NCI-H446 treated with DMSO at 0.1 percent for 48 hours (cell line): ENCODE measurements around the gene DOHH.

Experiments used
- DNase-seq: peaks from one replicate; lab custom pipeline; 2025; lab: John Stamatoyannopoulos, UW

The DOHH gene

GRCh38 chr19:3500429-3501101 is at the start of gene DOHH:
TSS of gene DOHH (minus strand) at chr19:3500674. CDS start at chr19:3496814, 3,860 bp downstream.
- peak; percentile 93 for DNase-seq

- no peak for DNase-seq
These were observed 49.3 kb upstream of the DOHH start for GRCh38 chr19:3549816-3550215.

- no peak for DNase-seq
These were observed 48.1 kb upstream of the DOHH start for GRCh38 chr19:3548606-3549005.

GRCh38 chr19:3547767-3548282 is 47.4 kb upstream of the DOHH start:
- no peak for DNase-seq

- no peak for DNase-seq
These were observed 46.8 kb upstream of the DOHH start for GRCh38 chr19:3547301-3547731.

- no peak for DNase-seq
These were observed 45.6 kb upstream of the DOHH start for GRCh38 chr19:3546119-3546518.

- no peak for DNase-seq
These were observed 45.2 kb upstream of the DOHH start for GRCh38 chr19:3545669-3546034.

- no peak for DNase-seq
These were observed 44.5 kb upstream of the DOHH start for GRCh38 chr19:3544742-3545668.

- DNase-seq, result no peak
These were observed 43.5 kb upstream of the DOHH start for GRCh38 chr19:3544058-3544376.

GRCh38 chr19:3543150-3544057 is 42.9 kb upstream of the DOHH start:
- DNase-seq, result no peak

- no peak for DNase-seq
These were observed 39.3 kb upstream of the DOHH start for GRCh38 chr19:3539756-3540118.

GRCh38 chr19:3538965-3539755 is 38.7 kb upstream of the DOHH start, which contains the start of gene TEKTIP1:
TSS of gene TEKTIP1 (plus strand) at chr19:3539174. CDS start at chr19:3539178, 4 bp downstream.
- DNase-seq, result no peak

GRCh38 chr19:3538258-3538929 is 37.9 kb upstream of the DOHH start:
- DNase-seq, result no peak

- no peak for DNase-seq
These were observed 37.2 kb upstream of the DOHH start for GRCh38 chr19:3537438-3538240.

GRCh38 chr19:3537101-3537437 is 36.6 kb upstream of the DOHH start:
- DNase-seq, result no peak

GRCh38 chr19:3536429-3537100 is 36.1 kb upstream of the DOHH start:
- DNase-seq, result no peak

- DNase-seq, result no peak
These were observed 35.5 kb upstream of the DOHH start for GRCh38 chr19:3535981-3536380.

GRCh38 chr19:3535563-3535965 is 35.1 kb upstream of the DOHH start:
- DNase-seq, result no peak

GRCh38 chr19:3535235-3535535 is 34.7 kb upstream of the DOHH start:
- no peak for DNase-seq
